PFSK-1 (cell line): ENCODE data around the gene AGMO.

Experiments
- FOXP2 ChIP-seq: optimal IDR thresholded peaks from 2 replicates; pipeline ENCODE3; 2011; ENCODE audit warnings: borderline replicate concordance, control low read depth, inconsistent platforms; ENCODE audit not compliant: insufficient read depth; ENCODE audit errors: extremely low read length, extremely low read depth
- POLR2AphosphoS5 ChIP-seq: IDR thresholded peaks from 2 replicates; pipeline ENCODE4 v1.6.1; 2012; ENCODE audit warnings: low read depth, mild to moderate bottlenecking, control low read depth, low read length, moderate library complexity
- REST ChIP-seq, 2 experiments: IDR thresholded peaks; 2 replicates each; pipeline versions ENCODE4 v1.6.1 to v1.8.0; 2011 to 2012; ENCODE audit warnings: low read depth in 2 of 2, low read length in 2 of 2, control low read depth in 1 of 2, inconsistent platforms in 1 of 2, mild to moderate bottlenecking in 1 of 2, moderate library complexity in 1 of 2; ENCODE audit not compliant: insufficient read depth in 1 of 2
- SIN3A ChIP-seq: IDR thresholded peaks from 2 replicates; pipeline ENCODE4 v1.6.1; 2012; ENCODE audit warnings: mild to moderate bottlenecking, low read length, moderate library complexity, borderline replicate concordance; ENCODE audit not compliant: insufficient read depth
- TAF1 ChIP-seq: IDR thresholded peaks from 2 replicates; pipeline ENCODE4 v1.6.1; 2012; ENCODE audit warnings: low read length, control low read depth, borderline replicate concordance; ENCODE audit not compliant: insufficient read depth

AGMO gene

GRCh38 chr7:15554744-15555143 is 7.1 kb downstream of the AGMO start:
- TF ChIP-seq FOXP2 (no peak), SIN3A (no peak), POLR2AphosphoS5 (no peak), TAF1 (no peak), REST (IDR thresholded peaks at IDR 0.05; ENCODE audit: insufficient read depth in 1 of 2, low read depth in 2 of 2, low read length in 2 of 2) (no peak)

- TF ChIP-seq SIN3A (no peak), REST (IDR thresholded peaks at IDR 0.05; ENCODE audit: insufficient read depth in 1 of 2, low read depth in 2 of 2, low read length in 2 of 2) (no peak), FOXP2 (no peak), POLR2AphosphoS5 (no peak), TAF1 (no peak)
These were observed 7.7 kb downstream of the AGMO start for GRCh38 chr7:15554081-15554480.

- no peak for TF ChIP-seq POLR2AphosphoS5
- no peak for TF ChIP-seq SIN3A
- TF ChIP-seq REST (IDR thresholded peaks at IDR 0.05; ENCODE audit: insufficient read depth in 1 of 2, low read depth in 2 of 2, low read length in 2 of 2) = no peak
- TF ChIP-seq FOXP2 = no peak
- no peak for TF ChIP-seq TAF1
These were observed 15.5 kb downstream of the AGMO start for GRCh38 chr7:15546272-15546792.

GRCh38 chr7:15544050-15544449 is 17.8 kb downstream of the AGMO start:
- TF ChIP-seq FOXP2 (no peak), REST (IDR thresholded peaks at IDR 0.05; ENCODE audit: insufficient read depth in 1 of 2, low read depth in 2 of 2, low read length in 2 of 2) (no peak), TAF1 (no peak), POLR2AphosphoS5 (no peak), SIN3A (no peak)

GRCh38 chr7:15543256-15543655 is 18.6 kb downstream of the AGMO start:
- no peak for TF ChIP-seq REST (IDR thresholded peaks at IDR 0.05; ENCODE audit: insufficient read depth in 1 of 2, low read depth in 2 of 2, low read length in 2 of 2)
- TF ChIP-seq SIN3A = no peak
- TF ChIP-seq POLR2AphosphoS5 = no peak
- TF ChIP-seq TAF1 = no peak
- no peak for TF ChIP-seq FOXP2
